DMS 273 treated with DMSO at 0.1 percent for 48 hours (cell line): Measurements from ENCODE around the gene FBLN2.

Experiments
- DNase-seq: peaks from one replicate; lab custom pipeline; 2025; lab: John Stamatoyannopoulos, UW

Gene FBLN2

DNA sequence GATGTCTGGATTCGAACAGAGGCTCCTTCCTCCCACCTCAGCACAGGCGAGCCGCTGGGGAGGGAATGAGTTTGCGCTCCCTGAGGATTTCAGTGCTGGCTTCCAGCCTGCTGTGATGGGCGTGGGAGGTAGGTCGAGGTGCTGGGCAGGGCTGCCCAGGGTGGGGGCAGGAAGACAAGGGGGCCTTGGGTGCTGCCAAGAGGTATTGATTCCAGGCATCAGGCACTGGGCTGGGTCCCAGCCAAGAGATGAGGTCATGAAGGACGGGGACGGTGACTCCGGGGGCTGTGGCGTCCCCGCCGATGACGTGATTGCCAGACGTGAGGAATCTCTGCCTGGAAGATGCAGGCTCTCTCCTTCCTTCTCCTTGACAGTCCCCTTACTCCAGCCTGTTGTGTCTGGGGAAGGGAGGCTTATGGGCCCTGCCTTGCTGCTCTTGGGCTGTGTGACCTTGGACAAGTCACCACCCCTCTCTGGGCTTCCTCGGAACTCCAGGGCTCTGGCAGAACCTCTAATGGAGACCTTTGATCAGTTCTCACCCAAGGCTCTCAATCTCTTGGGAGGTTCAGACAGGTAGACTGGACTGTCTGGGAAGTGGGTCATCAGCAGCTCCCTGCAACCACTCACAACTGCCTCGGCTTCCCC, 116.8 kb downstream of the FBLN2 start:
- DNase-seq = no peak

DNA sequence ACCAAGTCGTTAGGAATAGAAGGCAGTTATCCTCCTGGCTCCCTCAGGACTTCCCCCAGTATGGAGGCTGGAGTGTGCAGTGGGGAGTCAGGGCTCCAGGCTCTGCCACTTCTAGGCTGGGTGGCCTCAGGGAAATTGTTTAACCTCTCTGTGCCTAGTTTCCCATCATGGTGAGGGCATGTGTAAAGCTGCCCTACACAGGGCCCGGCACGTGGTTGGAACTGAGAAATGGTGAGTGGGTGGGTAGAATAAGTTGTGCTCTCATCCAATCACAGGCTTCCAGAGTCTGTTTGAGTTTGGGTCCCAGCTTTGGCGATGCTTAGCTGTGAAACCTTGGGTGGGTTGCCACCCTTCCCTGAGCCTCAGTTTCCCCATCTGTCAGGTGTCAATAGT, 117.3 kb downstream of the FBLN2 start:
- DNase-seq = no peak

DNA sequence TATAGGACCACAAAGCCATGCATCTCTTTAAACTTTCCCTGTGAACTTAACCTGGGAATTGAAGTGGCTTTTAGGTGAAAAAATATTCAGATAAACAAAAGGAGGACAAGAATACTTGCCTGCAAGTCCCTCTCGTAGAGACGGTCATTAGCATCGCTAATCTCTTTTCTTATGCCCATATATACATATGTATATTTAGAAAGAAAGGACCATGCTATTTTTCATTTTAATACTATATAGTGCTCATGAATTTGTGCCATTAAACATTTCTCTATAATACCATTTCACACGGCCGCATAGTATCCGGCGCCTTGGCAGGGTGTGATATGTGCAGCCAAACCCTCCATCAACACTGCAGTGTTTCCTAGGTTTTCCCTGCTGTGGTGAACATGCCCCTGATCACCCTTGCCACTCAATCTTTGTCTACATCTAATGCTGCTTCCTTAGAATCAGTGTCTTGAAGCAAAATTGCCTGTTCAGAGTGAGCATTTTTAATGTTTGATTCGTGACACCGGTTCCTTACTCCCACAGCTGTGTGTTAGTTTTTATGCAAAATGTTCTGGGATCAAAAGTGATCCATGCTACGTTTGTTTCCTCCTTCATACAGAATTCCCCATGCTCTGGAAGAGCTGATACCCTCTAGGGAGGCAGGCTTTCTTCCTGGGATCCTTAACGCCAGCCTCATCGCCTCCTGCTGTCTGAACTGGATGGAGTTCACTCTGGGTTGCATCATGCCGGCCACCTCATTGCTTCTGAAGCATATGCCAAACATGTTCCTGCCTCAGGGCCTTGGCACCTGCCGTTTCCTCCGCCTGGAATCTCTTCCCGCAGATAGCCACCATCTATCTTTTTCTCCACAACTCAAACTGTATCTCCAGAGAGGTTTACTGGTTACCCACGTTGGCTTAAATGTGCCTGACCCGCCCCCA, 118.1 kb downstream of the FBLN2 start:
- DNase-seq = no peak

DNA sequence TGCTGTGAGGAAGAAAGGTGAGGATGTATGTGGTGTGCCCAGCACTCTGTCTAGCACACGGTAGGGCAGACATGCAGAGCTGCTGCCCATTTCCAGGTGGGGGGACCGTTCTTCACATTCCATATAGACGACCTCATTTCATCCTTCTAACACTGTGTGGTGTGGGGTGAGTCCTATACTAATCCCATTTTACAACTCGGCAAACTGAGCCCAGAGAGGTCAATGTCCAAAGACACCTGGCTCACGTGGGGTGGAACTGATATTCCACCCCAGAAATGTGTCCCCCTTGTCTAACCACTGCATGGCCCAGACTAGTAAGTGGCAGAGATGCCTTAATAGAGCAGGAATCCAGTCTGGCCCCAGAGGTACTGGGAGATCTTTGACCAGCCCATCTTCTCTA, 119.2 kb downstream of the FBLN2 start:
- no peak for DNase-seq

DNA sequence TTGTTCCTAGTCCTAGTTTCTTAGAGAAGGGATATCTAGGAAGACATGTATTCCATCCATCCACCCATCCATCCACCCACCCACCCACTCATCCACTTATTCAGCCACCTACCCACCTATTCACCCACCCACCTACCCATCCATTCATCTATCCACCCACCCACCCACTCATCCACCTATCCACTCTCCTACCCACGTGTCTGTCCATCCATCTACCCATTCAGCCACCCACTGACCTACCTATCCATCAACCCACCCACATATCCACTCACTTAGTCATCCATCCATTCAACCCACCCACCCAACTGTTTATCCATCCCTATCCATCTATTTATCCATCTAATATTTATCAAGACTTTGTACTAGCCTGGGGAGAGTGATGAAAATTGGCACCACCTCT, 120.5 kb downstream of the FBLN2 start:
- DNase-seq = no peak

DNA sequence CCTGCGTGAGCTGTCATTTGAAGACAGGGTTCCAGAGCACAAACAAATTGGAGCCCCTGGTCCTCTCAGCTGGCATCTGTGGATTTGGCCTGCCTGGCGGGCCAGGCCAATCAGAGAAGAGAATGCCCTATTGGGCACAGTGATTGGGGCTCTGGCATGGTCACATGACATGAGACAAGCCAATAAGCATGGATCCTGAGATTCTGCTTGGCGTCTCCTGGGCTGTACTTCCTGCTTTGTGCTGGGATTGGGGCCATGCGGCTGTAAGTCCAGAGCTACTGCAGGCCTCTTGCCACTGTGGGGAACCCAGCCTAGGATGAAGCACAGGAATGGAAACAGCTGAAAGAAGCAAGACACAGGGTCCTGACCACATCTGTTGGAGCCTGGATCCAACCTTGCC, 121.4 kb downstream of the FBLN2 start:
- DNase-seq = no peak

DNA sequence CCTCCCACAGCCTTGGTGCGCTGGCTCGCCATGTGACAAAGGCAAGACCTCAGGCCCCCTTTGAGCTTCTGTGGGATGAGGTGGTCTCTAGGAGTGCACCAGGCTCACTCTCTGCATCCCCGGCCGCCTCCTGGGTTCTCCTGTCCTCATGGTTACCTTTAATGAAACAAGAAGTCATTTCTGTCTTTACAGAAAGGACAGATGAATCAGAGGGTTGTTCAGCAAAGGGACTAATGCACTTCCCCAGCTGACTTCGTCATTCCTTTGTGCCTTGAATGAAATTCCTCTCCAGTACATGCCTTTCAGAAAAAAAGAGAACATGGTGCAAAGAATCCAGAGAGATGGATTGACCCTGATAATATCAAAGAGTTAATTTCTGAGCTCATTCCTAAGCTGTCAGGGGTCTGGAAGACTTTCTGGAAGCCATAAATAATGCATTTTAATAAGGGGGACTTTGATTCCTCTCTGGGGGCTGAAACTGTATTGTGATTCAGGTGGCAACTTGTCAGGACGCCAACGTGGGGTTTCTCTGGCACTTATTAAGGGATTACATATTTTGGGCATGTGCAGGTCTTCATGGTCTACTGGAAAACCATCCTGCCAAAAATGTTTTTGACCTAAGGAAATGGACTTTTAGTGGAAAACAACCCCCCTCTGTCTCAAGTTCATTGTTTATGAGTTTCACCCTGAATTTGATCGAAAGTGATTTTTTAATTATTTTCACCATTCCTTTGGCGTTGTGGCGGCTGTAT, 122.7 kb downstream of the FBLN2 start:
- no peak for DNase-seq

DNA sequence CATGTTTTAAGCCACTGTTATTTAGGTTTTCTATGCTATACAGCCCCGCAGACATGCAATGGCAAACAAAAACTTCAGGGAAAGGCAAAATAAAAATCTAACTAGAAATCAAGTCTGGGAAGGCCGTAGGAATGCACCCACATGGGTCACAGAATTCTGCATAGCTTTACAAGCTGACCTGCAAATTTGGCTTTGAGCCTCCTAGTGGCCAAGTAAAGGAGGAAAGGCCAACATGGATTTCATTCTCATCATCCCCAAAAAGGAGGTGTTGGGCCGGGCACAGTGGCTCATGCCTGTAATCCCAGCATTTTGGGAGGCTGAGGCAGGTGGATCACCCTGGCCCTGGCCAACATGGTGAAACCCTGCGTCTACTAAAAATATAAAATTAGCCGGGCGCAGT, 124.3 kb downstream of the FBLN2 start:
- DNase-seq = no peak

DNA sequence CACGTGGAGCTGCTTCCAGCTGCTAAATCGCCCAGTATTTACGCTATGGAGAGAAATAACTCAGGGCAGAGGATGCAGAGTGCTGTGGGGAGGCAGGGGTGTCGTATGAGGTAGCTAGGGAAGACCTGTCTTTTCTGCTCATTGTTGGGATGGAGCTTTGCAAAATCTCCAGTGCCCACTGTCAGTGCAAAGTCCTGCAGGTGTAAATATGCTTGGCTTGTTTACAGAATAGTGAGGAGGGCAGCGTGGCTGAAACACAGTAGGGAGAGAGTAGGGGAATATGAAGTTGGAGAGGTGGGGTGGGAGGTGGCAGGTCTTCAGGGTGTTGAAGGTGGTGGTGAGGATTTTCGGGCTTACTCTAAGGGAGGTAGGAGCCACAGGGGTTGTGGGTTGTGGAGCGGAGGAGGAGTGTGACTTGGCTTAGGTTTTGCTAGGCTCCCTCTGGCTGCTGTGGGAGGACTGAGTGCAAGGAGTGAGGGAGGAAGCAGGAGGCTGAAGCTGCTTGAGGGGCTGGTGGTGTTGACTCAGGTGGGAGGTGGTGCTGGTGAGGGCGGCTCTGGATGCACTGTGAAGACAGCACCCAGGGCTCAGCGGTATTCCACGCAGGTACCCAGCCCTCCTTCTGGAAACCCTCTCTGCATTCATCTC, 125.7 kb downstream of the FBLN2 start:
- DNase-seq = no peak

DNA sequence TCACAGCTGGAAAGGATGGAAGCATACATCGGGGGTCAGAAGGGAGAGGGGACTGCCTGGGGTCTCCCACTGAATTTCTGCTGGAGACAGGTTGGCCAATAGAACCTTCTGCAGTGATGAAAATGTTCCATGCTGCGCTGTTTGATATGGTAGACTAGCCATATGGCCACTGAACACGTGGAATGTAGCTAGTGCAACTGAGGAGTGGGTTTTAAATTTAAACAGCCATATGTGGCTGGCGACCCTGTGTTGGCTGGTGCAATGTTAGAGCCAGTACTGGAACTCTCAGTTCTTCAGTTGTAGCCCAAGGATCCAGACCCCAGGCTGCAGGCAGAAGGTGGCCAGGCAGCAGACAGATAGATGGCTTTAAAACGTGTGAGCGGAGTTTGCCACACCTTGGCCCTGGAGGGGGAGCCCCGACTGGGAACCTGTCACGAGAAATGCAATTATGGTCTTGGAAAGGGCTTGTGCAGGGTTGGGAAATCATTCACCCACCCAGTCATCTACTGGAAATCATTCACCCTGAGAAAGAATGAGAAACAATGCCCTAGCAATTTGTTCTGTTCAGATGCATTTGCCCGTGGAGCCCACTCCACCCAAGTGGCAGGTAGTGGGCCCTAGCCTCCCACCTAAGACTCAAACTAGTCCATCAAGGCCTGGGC, 127.6 kb downstream of the FBLN2 start:
- no peak for DNase-seq

DNA sequence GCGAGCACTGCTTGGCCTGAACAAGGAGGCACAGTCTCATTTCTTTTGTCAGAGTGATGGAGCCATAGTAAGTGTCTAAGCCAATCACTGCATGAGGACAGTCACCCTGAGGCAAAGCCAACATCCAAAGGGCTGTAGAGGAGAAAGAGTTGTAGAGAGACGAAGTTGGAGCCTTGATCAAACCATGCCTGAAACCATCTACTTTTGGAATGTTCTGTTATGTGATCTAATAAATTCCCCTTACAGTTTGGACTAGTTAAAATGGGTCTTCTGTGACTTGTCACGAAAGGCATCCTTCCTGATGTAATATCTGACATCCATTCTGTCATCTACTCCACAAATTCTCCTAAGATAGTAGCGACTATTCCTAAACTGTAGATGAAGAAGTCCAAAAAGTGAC, 128.3 kb downstream of the FBLN2 start:
- no peak for DNase-seq

DNA sequence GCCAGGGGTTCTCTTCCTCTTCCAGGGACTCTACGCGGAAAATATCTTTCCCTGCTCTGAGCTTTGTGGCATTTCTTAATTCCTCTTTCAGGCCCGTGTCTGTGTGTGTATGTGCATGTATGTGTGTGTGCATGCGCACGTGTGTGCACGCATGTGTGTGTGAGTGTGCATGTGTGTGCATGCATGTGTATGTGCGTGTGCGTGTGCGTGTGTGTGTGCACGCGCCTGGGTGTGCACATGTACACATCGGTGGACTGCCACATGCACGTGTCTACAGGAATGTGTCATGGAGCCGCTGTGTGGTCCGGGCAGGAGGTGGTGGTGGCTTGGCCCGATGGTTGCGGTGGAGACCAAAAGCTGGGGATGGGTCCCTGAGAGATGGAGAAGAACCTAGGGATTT, 133.0 kb downstream of the FBLN2 start:
- no peak for DNase-seq

DNA sequence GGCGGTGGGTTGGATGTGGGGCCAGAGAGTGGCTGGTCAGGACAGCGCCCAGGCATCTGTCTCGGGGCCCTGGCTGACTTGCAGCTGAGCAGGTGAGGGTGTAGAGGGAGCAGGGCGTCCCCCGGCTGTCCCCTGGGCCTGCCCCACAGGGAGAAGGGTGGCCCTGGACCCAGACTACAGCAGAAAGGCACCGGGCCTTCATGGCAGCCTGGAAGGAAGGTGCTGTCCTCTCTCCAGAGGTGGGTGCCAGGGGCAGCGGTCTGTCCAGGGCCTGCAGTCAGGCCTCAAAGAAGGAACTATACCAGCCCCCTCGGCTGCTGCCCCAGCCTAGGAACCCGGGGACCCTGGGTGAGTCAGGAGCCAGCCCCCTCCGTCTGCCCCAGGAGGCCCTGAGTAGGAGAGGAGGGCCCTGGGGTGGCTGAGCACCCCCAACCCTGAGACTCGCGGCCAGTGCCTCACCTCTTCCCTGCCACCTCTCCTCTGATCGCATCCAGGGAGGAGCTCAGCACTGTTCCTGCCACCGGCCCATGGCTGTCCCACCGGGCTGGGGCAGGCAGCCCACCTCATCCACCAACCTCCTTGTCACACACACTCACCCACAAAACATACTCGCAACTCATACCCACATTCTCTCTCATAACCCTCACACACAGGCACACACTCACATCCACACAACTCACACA, 133.5 kb downstream of the FBLN2 start:
- DNase-seq = no peak

DNA sequence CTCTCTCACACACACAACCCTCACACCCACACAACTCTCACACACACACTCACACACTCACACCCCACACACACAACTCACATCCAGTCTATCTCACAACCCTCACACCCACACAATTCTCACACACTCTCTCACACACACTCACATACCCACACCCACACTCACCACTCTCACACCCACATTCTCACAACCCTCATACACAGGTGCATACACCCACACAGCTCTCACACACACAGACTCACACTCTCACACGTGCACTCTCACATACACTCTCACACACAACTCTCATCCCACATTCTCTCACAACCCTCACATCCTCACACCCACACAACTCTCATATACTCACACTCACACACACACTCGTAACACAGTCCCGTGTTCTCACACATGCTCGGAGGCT, 134.4 kb downstream of the FBLN2 start:
- DNase-seq = no peak

DNA sequence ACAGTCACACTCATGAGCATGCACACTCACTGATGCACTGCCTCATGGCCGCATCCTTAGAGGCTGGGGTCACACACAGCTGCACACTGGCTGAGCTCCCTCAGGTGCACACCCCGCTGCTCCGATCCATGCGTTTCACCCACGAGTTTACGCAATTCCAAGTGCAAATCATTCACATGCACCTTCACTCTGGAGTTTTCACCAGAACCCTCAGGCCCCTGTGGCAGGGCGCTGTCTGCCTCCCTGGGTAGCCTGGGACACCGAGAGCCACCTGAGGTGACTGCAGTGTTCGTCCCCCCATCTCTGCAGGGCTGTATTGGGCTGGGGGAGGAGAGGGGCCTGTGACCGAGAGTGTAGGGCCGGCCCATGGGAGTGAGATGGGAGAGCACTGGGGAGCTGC, 134.8 kb downstream of the FBLN2 start:
- DNase-seq = no peak

DNA sequence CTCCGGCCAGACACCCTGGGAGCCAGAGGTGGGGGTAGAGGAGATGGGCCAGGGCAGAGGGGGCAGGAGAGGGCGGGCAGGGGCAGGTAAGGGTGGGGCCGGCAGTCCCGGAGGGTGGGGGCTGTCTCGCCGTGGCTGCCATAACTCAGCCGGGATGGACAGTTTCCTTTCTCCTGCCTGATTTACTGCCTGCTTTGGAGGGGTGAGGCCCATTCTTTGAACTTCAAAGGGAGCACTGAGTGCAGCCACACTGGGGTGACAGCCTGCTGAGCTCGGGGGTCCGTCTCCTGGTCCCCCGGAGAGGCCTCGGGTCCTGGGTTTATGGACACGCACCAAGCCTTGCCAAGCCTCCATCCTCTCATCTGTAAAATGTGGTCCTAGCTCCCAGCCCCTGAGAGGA, 135.4 kb downstream of the FBLN2 start:
- DNase-seq = no peak

DNA sequence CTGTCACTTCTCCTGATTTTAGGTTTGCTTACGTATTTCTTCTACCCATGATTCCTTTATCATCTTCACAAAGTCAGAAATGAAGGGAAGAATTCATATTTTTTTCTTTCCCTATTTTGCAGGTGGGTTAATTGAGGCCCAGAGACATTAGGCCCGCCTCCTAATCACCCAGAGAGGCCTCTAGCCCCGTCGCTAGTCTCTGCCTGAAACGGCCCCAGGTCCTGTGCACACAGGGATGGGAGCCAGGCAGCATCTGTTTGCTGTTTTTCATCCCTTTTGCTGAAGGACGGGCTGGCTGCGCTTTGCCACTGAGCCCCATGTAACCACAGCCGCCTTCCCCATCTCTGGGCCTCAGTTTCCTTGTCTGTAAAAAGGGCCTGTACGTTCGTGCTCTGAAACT, 135.9 kb downstream of the FBLN2 start:
- DNase-seq = no peak

DNA sequence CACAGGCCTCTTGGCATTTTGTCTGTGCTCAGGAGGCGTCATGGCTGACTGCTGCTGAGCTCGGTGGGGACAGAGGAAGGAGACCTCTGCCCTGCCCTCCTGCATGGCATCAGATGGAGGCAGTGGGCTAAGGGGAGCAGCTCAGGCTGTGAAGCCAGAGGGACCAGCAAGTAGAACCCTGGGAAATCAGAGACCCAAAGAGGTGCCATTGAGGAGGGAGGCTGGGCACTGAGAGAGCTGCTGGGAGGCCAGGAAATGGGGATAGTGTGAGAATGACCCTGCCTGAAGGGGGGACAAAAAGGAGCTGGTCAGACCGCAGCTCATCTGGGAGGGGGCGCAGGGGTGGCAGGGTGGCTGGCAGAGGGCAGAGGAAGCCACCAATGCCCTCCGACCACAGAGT, 136.8 kb downstream of the FBLN2 start:
- DNase-seq = no peak

DNA sequence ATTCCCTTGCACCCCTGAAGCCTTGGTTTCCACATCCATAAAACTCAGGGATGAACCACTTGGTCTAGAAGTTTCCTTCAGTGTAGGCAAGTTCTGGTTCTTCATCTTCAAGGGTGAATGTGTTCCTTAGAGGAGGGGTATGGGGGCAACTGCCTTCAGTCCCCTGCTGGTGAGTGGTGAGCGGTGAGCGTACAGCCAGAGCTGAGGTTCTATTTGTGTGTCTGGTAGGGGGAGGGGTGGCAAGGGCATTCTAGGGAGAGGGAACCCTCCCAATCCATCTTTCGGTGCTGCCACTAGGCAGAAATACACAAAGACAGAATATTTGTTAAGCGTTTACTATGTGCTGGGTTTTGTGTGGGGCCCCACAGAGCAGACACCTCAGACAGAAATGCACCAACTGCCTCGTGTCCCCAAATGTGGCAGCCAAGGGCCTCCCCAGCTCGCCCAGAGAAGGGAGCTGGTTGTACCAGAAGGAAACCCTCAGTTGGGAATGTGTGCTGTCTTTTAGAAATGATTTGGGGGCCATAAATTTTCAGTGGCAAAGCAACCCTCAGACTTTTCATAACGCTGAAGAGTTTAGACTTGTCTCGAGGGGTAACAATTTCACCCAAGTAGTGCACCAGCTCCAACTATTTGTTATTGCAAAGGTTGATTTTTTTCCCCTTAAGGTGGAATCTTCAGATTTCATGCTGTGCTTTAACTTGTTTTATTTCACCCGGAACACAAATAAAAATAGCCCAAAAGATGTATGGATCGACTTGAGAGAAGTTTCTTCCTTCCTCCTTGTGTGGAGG, 137.6 kb downstream of the FBLN2 start:
- no peak for DNase-seq

DNA sequence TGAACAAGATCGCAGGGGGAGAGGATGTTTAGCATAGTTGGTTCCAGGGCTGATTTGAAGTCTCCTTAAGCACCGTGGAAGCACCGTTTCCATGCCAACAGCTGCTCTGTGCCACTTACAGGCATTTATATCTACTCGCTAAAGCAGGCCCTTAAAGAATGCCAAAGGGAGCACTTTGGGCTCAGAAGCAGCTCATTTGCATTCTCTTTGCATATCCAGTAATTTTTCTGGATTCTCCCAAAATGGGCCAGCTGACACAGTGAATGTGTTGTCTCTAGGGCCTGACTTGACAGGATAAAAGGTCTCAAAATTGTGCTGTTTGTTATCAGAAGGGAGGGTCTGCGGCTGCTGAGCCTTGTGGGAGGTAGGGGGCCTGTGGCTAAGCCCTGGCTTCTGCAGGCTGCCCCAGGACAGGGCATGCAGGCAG, 138.6 kb downstream of the FBLN2 start:
- no peak for DNase-seq
